Spleen (tissue), 7 donors: ENCODE results near the gene ZNF256.

Experiments used
- CTCF ChIP-seq, 11 experiments: fragments of 200-600 bp in 7 of 11; fragments of 450-650 bp in 4 of 11; sonication (generic) in 4 of 11; IDR thresholded peaks in 8 of 11; conservative IDR thresholded peaks in 3 of 11; 1 replicate in 7 of 11; 2 replicates in 4 of 11; pipeline versions ENCODE4 v1.4.0 to v1.8.0; 2016 to 2021; ENCODE audit warnings: antibody characterized with exemption in 11 of 11, inconsistent platforms in 4 of 11, mild to moderate bottlenecking in 1 of 11
- POLR2A ChIP-seq, 3 donors: fragments of 450-650 bp; IDR thresholded peaks; one replicate each; pipeline ENCODE4 v1.5.1; 2017; ENCODE audit warnings: antibody characterized with exemption in 3 of 3, mild to moderate bottlenecking in 1 of 3
- POLR2AphosphoS5 ChIP-seq, 3 donors: sonication (generic); formaldehyde crosslinking; IDR thresholded peaks; one replicate each; pipeline ENCODE4 v1.5.1; 2017; ENCODE audit warnings: antibody characterized with exemption in 3 of 3
- donor health status: DM: no; HTN: no; CAD: no; lungs with moderate emphysema.
- donor health status: DM: no; HTN: no; CAD: no.
- donor health status: DM: no; HTN: no; CAD: no.

- TF ChIP-seq POLR2AphosphoS5 (IDR thresholded peaks at IDR 0.05) (no peak), POLR2A (IDR thresholded peaks at IDR 0.05) (no peak), CTCF (IDR thresholded peaks at IDR 0.05 in 8 of 11, conservative IDR thresholded peaks at IDR 0.05 in 3 of 11) (peak in 1 of 11 experiments; percentile 15)
Measured at GRCh38 chr19:57903618-57904184, 43.8 kb downstream of the ZNF256 start.
